Measurements from ENCODE around the gene MAN2C1.
"Not testable (repeated sequence)": the region's sequence is repeated elsewhere in the genome, so short reads cannot be mapped to it uniquely, and the experiment has no call there.

Gene MAN2C1

GRCh38 chr15:75353604-75354003 is 14.8 kb downstream of the MAN2C1 start:
- no peak for DNase-seq (ENCODE audit: low read depth, low spot score)
- Histone ChIP-seq H3K4me3 (ENCODE audit: low read length) (no peak overlapping the region), H3K27me3 (ENCODE audit: control insufficient read depth, insufficient read depth, low read length) (no peaks in the 10 kb centered on the region; the same call in 1 of the 2 replicates), H3K27ac (ENCODE audit: low read length) (no peak overlapping the region), H3K9me3 (ENCODE audit: control insufficient read depth, insufficient read depth, low read length) (no peaks in the 10 kb centered on the region), H3K36me3 (ENCODE audit: control insufficient read depth, insufficient read depth, low read length) (peaks cover 8% of the 10 kb centered on the region; the same call in 1 of the 2 replicates), H3K4me1 (ENCODE audit: control insufficient read depth, insufficient read depth, low read length) (no peaks in the 10 kb centered on the region)
- no CpG with 5 or more reads among the region's 7 CpGs for WGBS (ENCODE audit: insufficient coverage, insufficient read length)

DNA sequence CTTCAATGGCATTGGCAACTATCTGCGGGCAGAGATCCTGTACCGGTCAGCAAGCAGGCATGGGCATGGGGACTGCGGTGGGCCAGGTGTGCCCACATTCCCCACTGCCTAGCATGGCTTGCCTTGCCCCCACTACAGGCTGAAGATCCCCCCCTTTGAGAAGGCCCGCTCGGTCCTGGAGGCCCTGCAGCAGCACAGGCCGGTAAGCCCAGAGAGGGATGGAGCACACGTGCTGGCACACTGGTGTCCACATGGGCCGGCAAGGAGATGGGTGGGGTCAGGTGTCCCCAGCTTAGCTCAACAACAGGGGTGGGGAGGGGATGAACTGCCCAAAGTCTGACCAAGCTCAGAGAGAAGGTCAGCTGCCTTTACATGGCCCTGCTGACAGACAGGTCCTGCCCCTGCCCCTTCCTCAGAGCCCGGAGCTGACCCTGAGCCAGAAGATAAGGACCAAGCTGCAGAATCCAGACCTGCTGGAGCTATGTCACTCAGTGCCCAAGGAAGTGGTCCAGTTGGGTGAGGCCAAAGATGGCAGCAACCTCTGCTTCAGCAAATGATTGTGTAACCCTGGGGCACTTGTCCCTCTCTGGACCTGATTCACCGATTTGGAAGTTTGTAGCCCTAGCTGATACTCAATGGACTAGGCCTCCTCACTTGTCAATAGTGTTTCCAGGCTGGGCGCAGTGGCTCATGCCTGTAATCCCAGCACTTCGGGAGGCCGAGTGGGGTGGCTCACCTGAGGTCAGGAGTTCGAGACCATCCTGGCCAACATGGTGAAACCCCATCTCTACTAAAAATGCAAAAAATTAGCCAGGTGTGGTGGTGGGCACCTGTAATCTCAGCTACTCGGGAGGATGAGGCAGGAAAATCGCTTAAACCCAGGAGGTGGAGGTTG is 16.0 kb downstream of the MAN2C1 start:
- peaks cover 6% of the 10 kb centered on the region; the same call in 1 of the 2 replicates for H3K36me3 ChIP-seq (ENCODE audit: control insufficient read depth, insufficient read depth, low read length)

GRCh38 chr15:75350601-75351361 is 17.6 kb downstream of the MAN2C1 start:
- H3K27ac ChIP-seq (ENCODE audit: low read length) = no peak overlapping the region

More for the DNA sequence above, 16.0 kb downstream of the MAN2C1 start:
- no peak overlapping the region for H3K4me3 ChIP-seq (ENCODE audit: low read length)
- no peaks in the 10 kb centered on the region for H3K9me3 ChIP-seq (ENCODE audit: control insufficient read depth, insufficient read depth, low read length)
- H3K4me1 ChIP-seq (ENCODE audit: control insufficient read depth, insufficient read depth, low read length) = no peaks in the 10 kb centered on the region
- H3K27me3 ChIP-seq (ENCODE audit: control insufficient read depth, insufficient read depth, low read length) = peaks cover 3% of the 10 kb centered on the region; the same call in 1 of the 2 replicates
- no CpG with 5 or more reads among the region's 16 CpGs for WGBS (ENCODE audit: insufficient coverage, insufficient read length)
- DNase-seq (ENCODE audit: low read depth, low spot score) = no peak
- no peak overlapping the region for H3K27ac ChIP-seq (ENCODE audit: low read length)

DNA sequence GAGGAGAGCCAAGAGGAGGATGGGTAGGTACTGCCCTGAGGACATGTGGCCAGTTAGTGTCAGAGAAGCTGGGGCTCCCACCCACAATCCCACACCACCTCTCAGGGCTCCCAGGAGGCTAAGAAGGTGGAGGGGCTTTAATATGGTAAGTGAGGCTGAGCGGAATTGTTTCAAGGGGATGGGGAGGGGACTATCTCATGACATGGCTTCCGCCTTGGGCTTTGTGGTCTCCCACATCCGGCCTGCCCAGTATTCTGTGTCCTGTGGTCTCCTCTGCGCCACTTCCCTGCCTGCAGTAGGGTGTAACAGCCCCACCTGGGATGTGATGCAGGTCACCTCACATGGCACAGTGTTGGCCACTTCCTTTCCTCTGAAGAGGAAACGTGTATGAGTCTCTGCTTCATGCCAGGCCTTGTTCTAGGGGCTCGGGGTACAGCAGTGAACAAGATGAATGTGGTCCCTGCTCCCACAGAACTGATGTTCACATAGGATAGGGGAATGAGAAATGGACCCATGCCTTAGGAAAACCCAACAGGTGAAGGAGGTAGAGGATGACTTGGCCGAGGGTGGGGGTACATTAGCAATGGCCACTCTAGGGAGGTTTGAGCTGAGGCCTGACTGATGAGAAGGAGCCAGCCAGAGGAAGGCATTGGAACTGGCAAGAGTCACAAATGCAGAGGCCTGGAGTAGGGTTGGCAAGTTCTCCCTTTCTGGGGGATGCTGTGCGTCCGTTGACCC is 18.4 kb downstream of the MAN2C1 start:
- Histone ChIP-seq H3K27ac (ENCODE audit: low read length) (no peak overlapping the region), H3K9me3 (ENCODE audit: control insufficient read depth, insufficient read depth, low read length) (no peaks in the 10 kb centered on the region), H3K4me3 (ENCODE audit: low read length) (no peak overlapping the region), H3K27me3 (ENCODE audit: control insufficient read depth, insufficient read depth, low read length) (peaks cover 3% of the 10 kb centered on the region; the same call in 1 of the 2 replicates), H3K36me3 (ENCODE audit: control insufficient read depth, insufficient read depth, low read length) (no peaks in the 10 kb centered on the region), H3K4me1 (ENCODE audit: control insufficient read depth, insufficient read depth, low read length) (no peaks in the 10 kb centered on the region)
- no CpG with 5 or more reads among the region's 9 CpGs for WGBS (ENCODE audit: insufficient coverage, insufficient read length)
- DNase-seq (ENCODE audit: low read depth, low spot score) = no peak

More at GRCh38 chr15:75350601-75351361, 17.6 kb downstream of the MAN2C1 start:
- Histone ChIP-seq H3K4me1 (ENCODE audit: control insufficient read depth, insufficient read depth, low read length) (no peaks in the 10 kb centered on the region), H3K9me3 (ENCODE audit: control insufficient read depth, insufficient read depth, low read length) (no peaks in the 10 kb centered on the region), H3K4me3 (ENCODE audit: low read length) (no peak overlapping the region), H3K27me3 (ENCODE audit: control insufficient read depth, insufficient read depth, low read length) (peaks cover 3% of the 10 kb centered on the region; the same call in 1 of the 2 replicates), H3K36me3 (ENCODE audit: control insufficient read depth, insufficient read depth, low read length) (no peaks in the 10 kb centered on the region)
- DNase-seq (ENCODE audit: low read depth, low spot score) = no peak
- whole genome bisulfite sequencing (ENCODE audit: insufficient coverage, insufficient read length) = no CpG with 5 or more reads among the region's 7 CpGs

GRCh38 chr15:75349351-75349669 is 19.1 kb downstream of the MAN2C1 start:
- no CpG with 5 or more reads among the region's 8 CpGs for WGBS (ENCODE audit: insufficient coverage, insufficient read length)
- H3K4me3 ChIP-seq (ENCODE audit: low read length); H3K4me1 ChIP-seq (ENCODE audit: control insufficient read depth, insufficient read depth, low read length); H3K36me3 ChIP-seq (ENCODE audit: control insufficient read depth, insufficient read depth, low read length); H3K27ac ChIP-seq (ENCODE audit: low read length); DNase-seq (ENCODE audit: low read depth, low spot score); H3K27me3 ChIP-seq (ENCODE audit: control insufficient read depth, insufficient read depth, low read length); H3K9me3 ChIP-seq (ENCODE audit: control insufficient read depth, insufficient read depth, low read length): not testable (repeated sequence)

GRCh38 chr15:75348562-75349350 is 19.7 kb downstream of the MAN2C1 start:
- WGBS (ENCODE audit: insufficient coverage, insufficient read length) = no CpG with 5 or more reads among the region's 46 CpGs
- Histone ChIP-seq H3K9me3 (ENCODE audit: control insufficient read depth, insufficient read depth, low read length) (no peaks in the 10 kb centered on the region), H3K4me1 (ENCODE audit: control insufficient read depth, insufficient read depth, low read length) (no peaks in the 10 kb centered on the region), H3K36me3 (ENCODE audit: control insufficient read depth, insufficient read depth, low read length) (no peaks in the 10 kb centered on the region), H3K27me3 (ENCODE audit: control insufficient read depth, insufficient read depth, low read length) (peaks cover 3% of the 10 kb centered on the region; the same call in 1 of the 2 replicates), H3K27ac (ENCODE audit: low read length) (no peak overlapping the region), H3K4me3 (ENCODE audit: low read length) (peak overlapping the region; percentile 72; the same call in 1 of the 2 replicates)
- DNase-seq (ENCODE audit: low read depth, low spot score) = no peak

- H3K4me3 ChIP-seq (ENCODE audit: low read length) = peak overlapping the region; percentile 72; the same call in 1 of the 2 replicates
- no peaks in the 10 kb centered on the region for H3K9me3 ChIP-seq (ENCODE audit: control insufficient read depth, insufficient read depth, low read length)
- no peaks in the 10 kb centered on the region for H3K4me1 ChIP-seq (ENCODE audit: control insufficient read depth, insufficient read depth, low read length)
- H3K27me3 ChIP-seq (ENCODE audit: control insufficient read depth, insufficient read depth, low read length) = peaks cover 3% of the 10 kb centered on the region; the same call in 1 of the 2 replicates
- H3K36me3 ChIP-seq (ENCODE audit: control insufficient read depth, insufficient read depth, low read length) = no peaks in the 10 kb centered on the region
- no CpG with 5 or more reads among the region's 45 CpGs for WGBS (ENCODE audit: insufficient coverage, insufficient read length)
- no peak overlapping the region for H3K27ac ChIP-seq (ENCODE audit: low read length)
- DNase-seq (ENCODE audit: low read depth, low spot score) = no peak
Measured at GRCh38 chr15:75348034-75348561, 20.3 kb downstream of the MAN2C1 start.

DNA sequence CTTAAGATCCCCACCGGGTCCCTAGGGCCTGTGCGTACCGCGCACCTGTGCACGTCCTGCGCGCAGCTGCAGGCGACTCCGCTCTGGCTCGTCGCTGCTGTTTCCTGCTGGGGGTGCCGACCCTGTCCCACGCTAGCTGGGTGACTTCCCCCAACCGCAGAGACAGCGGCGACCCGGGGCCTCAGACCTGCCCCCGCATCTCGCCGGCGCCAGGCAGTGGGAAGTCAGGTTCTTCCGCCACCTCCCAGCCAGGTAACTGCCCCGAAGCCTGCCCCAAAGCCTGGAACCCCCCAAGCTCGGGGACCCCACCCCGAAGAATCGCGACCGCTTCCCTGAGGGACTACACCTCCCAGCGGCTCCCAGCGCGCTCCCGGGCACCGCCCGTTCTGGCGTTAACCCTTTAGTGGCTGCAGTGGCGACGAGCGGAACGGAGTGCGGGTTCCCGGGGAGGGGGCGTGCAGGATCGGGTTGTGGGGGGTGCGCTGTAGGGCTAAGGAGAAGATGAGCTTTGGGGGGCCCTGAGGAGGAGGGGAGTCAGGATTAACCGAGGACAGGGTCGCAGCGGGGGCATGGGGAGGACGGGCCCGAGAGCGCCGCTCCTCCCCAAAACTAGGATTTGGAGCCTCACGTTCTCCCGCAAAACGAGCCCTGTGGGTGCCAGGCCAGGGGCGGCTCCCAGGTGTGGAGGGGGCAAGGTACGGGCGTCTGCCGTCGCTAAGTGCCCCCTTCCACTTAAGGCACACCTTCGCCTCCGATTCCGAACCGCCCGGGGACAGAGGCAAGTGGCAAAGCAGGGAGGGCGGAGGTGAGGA is 21.0 kb downstream of the MAN2C1 start:
- no CpG with 5 or more reads among the region's 65 CpGs for WGBS (ENCODE audit: insufficient coverage, insufficient read length)
- H3K4me3 ChIP-seq (ENCODE audit: low read length) = peak overlapping the region; percentile 72
- H3K27me3 ChIP-seq (ENCODE audit: control insufficient read depth, insufficient read depth, low read length) = peaks cover 3% of the 10 kb centered on the region; the same call in 1 of the 2 replicates
- no peak for DNase-seq (ENCODE audit: low read depth, low spot score)
- no peaks in the 10 kb centered on the region for H3K9me3 ChIP-seq (ENCODE audit: control insufficient read depth, insufficient read depth, low read length)
- H3K4me1 ChIP-seq (ENCODE audit: control insufficient read depth, insufficient read depth, low read length) = no peaks in the 10 kb centered on the region
- no peak overlapping the region for H3K27ac ChIP-seq (ENCODE audit: low read length)
- H3K36me3 ChIP-seq (ENCODE audit: control insufficient read depth, insufficient read depth, low read length) = no peaks in the 10 kb centered on the region

- H3K9me3 ChIP-seq (ENCODE audit: control insufficient read depth, insufficient read depth, low read length) = no peaks in the 10 kb centered on the region
- no peaks in the 10 kb centered on the region for H3K36me3 ChIP-seq (ENCODE audit: control insufficient read depth, insufficient read depth, low read length)
- no peaks in the 10 kb centered on the region for H3K4me1 ChIP-seq (ENCODE audit: control insufficient read depth, insufficient read depth, low read length)
- DNase-seq (ENCODE audit: low read depth, low spot score) = no peak
- H3K4me3 ChIP-seq (ENCODE audit: low read length) = peak within 1 kb of the TSS; percentile 72
- peaks cover 3% of the 10 kb centered on the region; the same call in 1 of the 2 replicates for H3K27me3 ChIP-seq (ENCODE audit: control insufficient read depth, insufficient read depth, low read length)
- H3K27ac ChIP-seq (ENCODE audit: low read length) = no peak within 1 kb of the TSS
- WGBS (ENCODE audit: insufficient coverage, insufficient read length) = no CpG with 5 or more reads among the region's 20 CpGs
Measured at GRCh38 chr15:75346796-75347221, 21.6 kb downstream of the MAN2C1 start, which contains the start of gene NEIL1. Gene NEIL1, plus strand, starts transcription at chr15:75347039. Its CDS starts 1,867 bp downstream, at chr15:75348906.

All from iPS DF 6.9 (cell line).